Measurements from ENCODE around the gene FLT4.

GRCh38 chr5:180586204-180586603 lies 63.2 kb downstream of the FLT4 start:
- TF ChIP-seq, protein P1, sequence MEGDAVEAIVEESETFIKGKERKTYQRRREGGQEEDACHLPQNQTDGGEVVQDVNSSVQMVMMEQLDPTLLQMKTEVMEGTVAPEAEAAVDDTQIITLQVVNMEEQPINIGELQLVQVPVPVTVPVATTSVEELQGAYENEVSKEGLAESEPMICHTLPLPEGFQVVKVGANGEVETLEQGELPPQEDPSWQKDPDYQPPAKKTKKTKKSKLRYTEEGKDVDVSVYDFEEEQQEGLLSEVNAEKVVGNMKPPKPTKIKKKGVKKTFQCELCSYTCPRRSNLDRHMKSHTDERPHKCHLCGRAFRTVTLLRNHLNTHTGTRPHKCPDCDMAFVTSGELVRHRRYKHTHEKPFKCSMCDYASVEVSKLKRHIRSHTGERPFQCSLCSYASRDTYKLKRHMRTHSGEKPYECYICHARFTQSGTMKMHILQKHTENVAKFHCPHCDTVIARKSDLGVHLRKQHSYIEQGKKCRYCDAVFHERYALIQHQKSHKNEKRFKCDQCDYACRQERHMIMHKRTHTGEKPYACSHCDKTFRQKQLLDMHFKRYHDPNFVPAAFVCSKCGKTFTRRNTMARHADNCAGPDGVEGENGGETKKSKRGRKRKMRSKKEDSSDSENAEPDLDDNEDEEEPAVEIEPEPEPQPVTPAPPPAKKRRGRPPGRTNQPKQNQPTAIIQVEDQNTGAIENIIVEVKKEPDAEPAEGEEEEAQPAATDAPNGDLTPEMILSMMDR (IDR thresholded peaks at IDR 0.05; ENCODE audit: poor library complexity, severe bottlenecking), result no peak
- TF ChIP-seq POLR2AphosphoS5 (IDR thresholded peaks at IDR 0.05) (no peak), RAD21 (conservative IDR thresholded peaks at IDR 0.05) (no peak), MXI1 (conservative IDR thresholded peaks at IDR 0.05; ENCODE audit: poor library complexity, severe bottlenecking) (no peak), EP300 (conservative IDR thresholded peaks at IDR 0.05; ENCODE audit: poor library complexity, severe bottlenecking) (no peak), EZH2 (IDR thresholded peaks at IDR 0.05; ENCODE audit: borderline replicate concordance, insufficient read depth, low read length, poor library complexity, severe bottlenecking) (no peak), TAF1 (IDR thresholded peaks at IDR 0.05; ENCODE audit: low read depth) (no peak), SMC3 (conservative IDR thresholded peaks at IDR 0.05; ENCODE audit: poor library complexity) (no peak)
- TF ChIP-seq, protein P2, sequence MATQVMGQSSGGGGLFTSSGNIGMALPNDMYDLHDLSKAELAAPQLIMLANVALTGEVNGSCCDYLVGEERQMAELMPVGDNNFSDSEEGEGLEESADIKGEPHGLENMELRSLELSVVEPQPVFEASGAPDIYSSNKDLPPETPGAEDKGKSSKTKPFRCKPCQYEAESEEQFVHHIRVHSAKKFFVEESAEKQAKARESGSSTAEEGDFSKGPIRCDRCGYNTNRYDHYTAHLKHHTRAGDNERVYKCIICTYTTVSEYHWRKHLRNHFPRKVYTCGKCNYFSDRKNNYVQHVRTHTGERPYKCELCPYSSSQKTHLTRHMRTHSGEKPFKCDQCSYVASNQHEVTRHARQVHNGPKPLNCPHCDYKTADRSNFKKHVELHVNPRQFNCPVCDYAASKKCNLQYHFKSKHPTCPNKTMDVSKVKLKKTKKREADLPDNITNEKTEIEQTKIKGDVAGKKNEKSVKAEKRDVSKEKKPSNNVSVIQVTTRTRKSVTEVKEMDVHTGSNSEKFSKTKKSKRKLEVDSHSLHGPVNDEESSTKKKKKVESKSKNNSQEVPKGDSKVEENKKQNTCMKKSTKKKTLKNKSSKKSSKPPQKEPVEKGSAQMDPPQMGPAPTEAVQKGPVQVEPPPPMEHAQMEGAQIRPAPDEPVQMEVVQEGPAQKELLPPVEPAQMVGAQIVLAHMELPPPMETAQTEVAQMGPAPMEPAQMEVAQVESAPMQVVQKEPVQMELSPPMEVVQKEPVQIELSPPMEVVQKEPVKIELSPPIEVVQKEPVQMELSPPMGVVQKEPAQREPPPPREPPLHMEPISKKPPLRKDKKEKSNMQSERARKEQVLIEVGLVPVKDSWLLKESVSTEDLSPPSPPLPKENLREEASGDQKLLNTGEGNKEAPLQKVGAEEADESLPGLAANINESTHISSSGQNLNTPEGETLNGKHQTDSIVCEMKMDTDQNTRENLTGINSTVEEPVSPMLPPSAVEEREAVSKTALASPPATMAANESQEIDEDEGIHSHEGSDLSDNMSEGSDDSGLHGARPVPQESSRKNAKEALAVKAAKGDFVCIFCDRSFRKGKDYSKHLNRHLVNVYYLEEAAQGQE (IDR thresholded peaks at IDR 0.05; ENCODE audit: borderline replicate concordance), result no peak
